ENCODE measurements around the gene SHC2.
A peak's percentile ranks its signal among the peaks of the same experiment; 100 is the strongest.

Gene SHC2

DNA sequence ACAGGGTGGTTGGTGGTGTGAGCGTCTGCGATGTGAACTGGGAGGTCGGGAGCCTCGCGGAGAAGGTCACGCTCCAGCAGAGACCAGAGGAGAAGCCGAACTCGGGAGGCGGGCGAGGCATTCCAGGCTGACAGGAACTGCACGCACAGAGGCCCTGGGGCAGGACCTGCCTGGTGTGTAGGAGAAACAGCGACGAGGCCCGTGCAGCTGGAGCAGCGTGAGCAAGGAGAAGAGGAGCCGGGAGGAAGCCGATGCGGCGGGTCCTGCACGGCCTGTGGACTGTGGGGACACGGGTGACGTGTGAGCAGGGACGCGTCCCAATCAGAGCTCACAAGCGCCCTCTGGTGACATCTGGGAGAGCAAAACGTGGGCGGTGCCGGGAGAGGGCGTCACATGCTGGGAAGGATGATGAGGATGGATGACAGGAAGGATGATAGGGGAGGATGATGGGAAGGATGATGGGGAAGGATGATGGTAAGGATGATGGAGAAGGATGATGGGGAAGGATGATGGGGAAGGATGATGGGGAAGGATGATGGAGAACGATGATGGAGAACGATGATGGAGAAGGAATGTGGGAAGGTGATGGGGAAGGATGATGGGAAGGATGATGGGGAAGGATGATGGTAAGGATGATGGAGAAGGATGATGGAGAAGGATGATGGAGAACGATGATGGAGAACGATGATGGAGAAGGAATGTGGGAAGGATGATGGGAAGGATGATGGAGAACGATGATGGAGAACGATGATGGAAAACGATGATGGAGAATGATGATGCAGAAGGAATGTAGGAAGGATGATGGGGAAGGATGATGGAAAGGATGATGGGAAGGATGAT, 19.4 kb upstream of the SHC2 start:
- POLR2A ChIA-PET = interaction anchor here (1.0 kb wide), 1 partner anchor 78 kb away, joined by 3 read pairs; no protein-coding TSS in a partner anchor
- TF ChIP-seq CTCF (IDR thresholded peaks at IDR 0.05; ENCODE audit: insufficient read depth, low read length, missing control alignments) = peak; percentile 69
- CTCF ChIA-PET = interaction anchor here (0.8 to 1.0 kb wide), 2 partner anchors 26 to 30 kb away, joined by 3 to 4 read pairs; no protein-coding TSS in a partner anchor
- peak overlapping the region; percentile 30 for H3K4me3 ChIP-seq (ENCODE audit: low read depth, low read length)
- no peak for DNase-seq (ENCODE audit: low read depth, low spot score)

- H3K4me3 ChIP-seq (ENCODE audit: low read depth, low read length) = no peak overlapping the region
- no peak for DNase-seq (ENCODE audit: low read depth, low spot score)
- CTCF ChIA-PET = interaction anchor here (0.6 to 1.6 kb wide), 3 partner anchors 9 to 467 kb away, joined by 3 to 7 read pairs (median 3); no protein-coding TSS in a partner anchor
- POLR2A ChIA-PET = interaction anchor here (1.5 kb wide), 1 partner anchor 10 kb away, joined by 3 read pairs; no protein-coding TSS in a partner anchor
- no peak for TF ChIP-seq CTCF (IDR thresholded peaks at IDR 0.05; ENCODE audit: insufficient read depth, low read length, missing control alignments)
Measured at GRCh38 chr19:478976-479375, 18.1 kb upstream of the SHC2 start.

DNA sequence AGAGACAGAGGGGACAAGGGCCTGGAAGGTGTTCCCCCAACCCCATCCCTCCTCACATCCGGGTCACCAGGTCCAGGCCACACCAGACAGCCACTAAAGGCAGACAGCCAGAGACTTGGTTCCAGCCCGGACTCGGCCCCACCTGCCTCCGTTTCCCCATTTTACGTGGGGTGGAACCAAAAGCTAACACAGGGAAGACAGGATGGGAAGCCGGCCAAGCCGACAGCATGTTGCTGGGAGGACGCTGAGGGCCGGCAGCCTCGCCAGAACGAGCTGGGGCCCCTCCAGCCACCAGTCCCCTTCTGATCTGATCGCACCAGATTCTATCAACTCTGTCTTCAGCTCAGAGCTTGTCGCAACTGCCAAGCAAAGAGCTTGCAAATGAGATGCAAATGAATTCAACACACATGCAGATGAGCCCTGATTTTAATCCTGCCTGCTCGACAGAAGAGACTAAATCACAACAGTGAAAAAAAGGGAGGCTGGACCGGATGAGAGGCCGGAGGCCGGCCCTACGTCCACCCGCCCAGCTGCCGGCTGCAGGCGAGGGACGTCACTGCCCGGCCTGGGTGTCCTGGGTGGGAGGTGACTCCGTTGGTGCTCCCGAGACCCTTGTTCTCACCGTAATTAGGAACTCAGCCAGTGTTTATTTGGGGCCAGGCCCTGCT, 17.5 kb upstream of the SHC2 start:
- POLR2A ChIA-PET = interaction anchor here (1.5 kb wide), 1 partner anchor 11 kb away, joined by 3 read pairs; no protein-coding TSS in a partner anchor
- CTCF ChIA-PET = interaction anchor here (1.6 kb wide), 1 partner anchor 9 kb away, joined by 7 read pairs; no protein-coding TSS in a partner anchor
- H3K4me3 ChIP-seq (ENCODE audit: low read depth, low read length) = no peak overlapping the region
- no peak for DNase-seq (ENCODE audit: low read depth, low spot score)
- TF ChIP-seq CTCF (IDR thresholded peaks at IDR 0.05; ENCODE audit: insufficient read depth, low read length, missing control alignments) = no peak

DNA sequence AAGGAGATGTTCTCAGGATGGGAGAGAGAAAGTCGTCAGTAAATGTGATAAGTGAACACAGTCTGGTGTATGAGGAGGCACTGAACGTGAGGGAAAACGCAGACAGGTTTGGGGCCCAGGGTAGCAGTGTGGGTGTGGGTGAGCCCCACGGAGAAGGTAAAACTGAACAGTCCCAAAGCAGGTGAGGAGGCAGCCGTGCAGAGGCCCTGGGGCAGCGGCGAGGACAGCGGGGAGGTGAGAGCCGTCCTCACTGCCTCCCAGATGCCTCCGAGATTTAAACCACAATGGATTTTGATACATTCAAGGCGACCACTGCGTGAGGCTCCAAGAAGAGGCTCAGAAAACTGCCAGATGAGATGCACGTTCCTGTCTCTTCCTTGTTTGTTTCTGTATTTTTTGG, 14.5 kb upstream of the SHC2 start:
- ChIA-PET POLR2A (no interaction called here), CTCF (no interaction called here)
- no peak for DNase-seq (ENCODE audit: low read depth, low spot score)
- no peak for TF ChIP-seq CTCF (IDR thresholded peaks at IDR 0.05; ENCODE audit: insufficient read depth, low read length, missing control alignments)
- H3K4me3 ChIP-seq (ENCODE audit: low read depth, low read length) = no peak overlapping the region

DNA sequence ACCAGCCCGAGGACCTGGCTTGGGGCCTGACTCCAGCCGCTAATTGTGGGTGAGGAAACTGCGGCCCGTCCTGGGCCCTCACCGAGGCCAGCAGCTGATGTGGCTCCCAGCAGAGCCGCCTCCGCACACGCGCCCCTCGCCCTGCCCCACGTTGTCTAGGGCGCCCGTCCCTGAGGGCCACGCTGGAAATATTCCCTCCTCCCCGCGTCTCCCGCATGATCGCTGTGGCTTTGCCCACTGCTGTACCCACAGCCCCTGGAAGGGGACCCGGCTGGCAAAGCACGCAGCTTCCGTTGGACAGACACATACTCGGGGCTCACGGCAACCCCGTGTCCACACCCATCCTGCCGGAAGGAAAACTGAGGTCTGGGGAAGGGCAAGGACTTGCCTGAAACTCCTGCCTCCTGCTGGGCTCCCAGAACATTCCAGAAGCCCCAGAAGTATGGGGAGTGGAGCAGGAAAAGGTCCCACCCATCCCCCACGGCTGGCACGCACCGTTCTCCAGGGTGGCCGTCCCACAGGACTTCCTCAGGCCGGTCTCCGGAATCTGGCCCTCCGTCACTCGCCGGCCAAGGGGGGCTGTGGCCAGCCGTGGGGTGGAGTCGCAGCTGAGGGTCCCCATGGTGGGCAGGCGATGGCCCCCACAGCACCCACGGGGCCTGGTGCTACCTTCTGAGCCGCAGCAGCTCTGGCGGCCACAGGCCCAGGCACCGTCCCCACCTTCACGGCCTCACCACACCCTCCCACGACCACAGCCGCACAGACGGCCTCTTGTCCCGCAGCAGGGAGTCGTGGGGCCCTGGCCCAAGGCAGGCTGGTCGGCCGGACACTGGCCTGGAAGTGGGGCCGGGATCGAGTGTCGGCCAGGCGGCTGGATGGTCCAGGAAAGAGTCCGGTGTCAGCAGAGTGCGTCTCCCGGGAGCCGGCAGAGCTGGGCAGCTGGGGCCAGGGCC, 13.6 kb upstream of the SHC2 start:
- DNase-seq (ENCODE audit: low read depth, low spot score) = no peak
- ChIA-PET POLR2A (no interaction called here), CTCF (no interaction called here)
- H3K4me3 ChIP-seq (ENCODE audit: low read depth, low read length) = no peak overlapping the region
- TF ChIP-seq CTCF (IDR thresholded peaks at IDR 0.05; ENCODE audit: insufficient read depth, low read length, missing control alignments) = no peak
